SK-N-SH (cell line): ENCODE data around the gene PKIB. TPM values are rescaled to one million over a fixed set of nuclear protein-coding genes. Genes with fewer than 3 reads are reported as not detected.

Experiments used
- CTCF ChIA-PET: fragments of 300-600, 350-600 bp; formaldehyde crosslinking; extraction: SDS; loops from one replicate; lab custom pipeline; 2021; lab: Yijun Ruan, JAX
- POLR2A ChIA-PET: fragments of 350-600 bp; sonication (Branson Sonifier 250); formaldehyde crosslinking; extraction: SDS; loops from one replicate; lab custom pipeline; 2020; ENCODE audit warnings: antibody characterized with exemption, inconsistent platforms; lab: Yijun Ruan, JAX
- DNase-seq: peaks from one replicate; pipeline ENCODE4 v3.0.0; 2012
- H2AFZ ChIP-seq: fragments of 200-600 bp; sonication (generic); 2 replicates; pipeline ENCODE4 v1.8.1; 2016; ENCODE audit warnings: antibody characterized with exemption, mild to moderate bottlenecking, low read depth
- H3F3A ChIP-seq: fragments of 200-600 bp; sonication (generic); replicated peaks from 2 replicates; pipeline ENCODE3; 2016; ENCODE audit warnings: antibody characterized with exemption, mild to moderate bottlenecking; ENCODE audit not compliant: insufficient read depth
- H3K27ac ChIP-seq, 2 experiments: fragments of 200-500 bp in 1 of 2; fragments of 200-600 bp in 1 of 2; sonication (Bioruptor generic) in 1 of 2; sonication (generic), shearing (Covaris generic) in 1 of 2; 2 replicates each; pipeline versions ENCODE4 v1.5.1 to v1.6.1; 2014 to 2016; ENCODE audit warnings: low read depth in 2 of 2, inconsistent platforms in 1 of 2, low read length in 1 of 2, mild to moderate bottlenecking in 1 of 2, mixed read lengths in 1 of 2
- H3K27me3 ChIP-seq: fragments of 200-600 bp; sonication (generic), shearing (Covaris generic); 2 replicates; pipeline ENCODE4 v1.6.1; 2016; ENCODE audit warnings: mixed run types; ENCODE audit not compliant: insufficient read depth
- H3K36me3 ChIP-seq, 2 experiments: fragments of 200-500 bp in 1 of 2; fragments of 200-600 bp in 1 of 2; sonication (Bioruptor generic) in 1 of 2; sonication (generic) in 1 of 2; replicated peaks in 1 of 2; 2 replicates each; pipeline versions ENCODE3 to v1.5.1; 2014 to 2016; ENCODE audit warnings: low read length in 1 of 2, mild to moderate bottlenecking in 1 of 2; ENCODE audit not compliant: insufficient read depth in 2 of 2, control insufficient read depth in 1 of 2
- H3K4me1 ChIP-seq, 2 experiments: fragments of 200-500 bp in 1 of 2; fragments of 200-600 bp in 1 of 2; sonication (Bioruptor generic) in 1 of 2; sonication (generic), shearing (Covaris generic) in 1 of 2; 2 replicates each; pipeline versions ENCODE4 v1.5.1 to v1.6.1; 2014 to 2016; ENCODE audit warnings: low read depth in 1 of 2, low read length in 1 of 2, mixed run types in 1 of 2; ENCODE audit not compliant: insufficient read depth in 2 of 2, control insufficient read depth in 1 of 2
- H3K4me2 ChIP-seq: fragments of 200-600 bp; sonication (generic), shearing (Covaris generic); 2 replicates; pipeline ENCODE4 v1.6.1; 2017; ENCODE audit warnings: mixed run types
- H3K4me3 ChIP-seq, 2 experiments: fragments of 200-500 bp in 1 of 2; fragments of 200-600 bp in 1 of 2; sonication (Bioruptor generic) in 1 of 2; sonication (generic), shearing (Covaris generic) in 1 of 2; 2 replicates each; pipeline versions ENCODE4 v1.5.1 to v1.8.1; 2014 to 2016; ENCODE audit warnings: low read depth in 2 of 2, inconsistent platforms in 1 of 2, low read length in 1 of 2, mild to moderate bottlenecking in 1 of 2, mixed read lengths in 1 of 2, moderate library complexity in 1 of 2
- H3K79me2 ChIP-seq: fragments of 200-600 bp; sonication (generic); 2 replicates; pipeline ENCODE4 v1.8.1; 2017; ENCODE audit warnings: mild to moderate bottlenecking; ENCODE audit not compliant: insufficient read depth
- H3K9ac ChIP-seq: fragments of 200-600 bp; sonication (generic); 2 replicates; pipeline ENCODE4 v1.6.1; 2017; ENCODE audit warnings: mixed run types
- H3K9me2 ChIP-seq: fragments of 200-600 bp; sonication (generic); 2 replicates; pipeline ENCODE4 v1.6.1; 2017; ENCODE audit warnings: mixed run types
- H3K9me3 ChIP-seq: fragments of 200-600 bp; sonication (generic); 2 replicates; pipeline ENCODE4 v1.6.1; 2017; ENCODE audit warnings: mixed run types, mild to moderate bottlenecking, moderate library complexity
- H4K20me1 ChIP-seq: fragments of 200-600 bp; sonication (generic); 2 replicates; pipeline ENCODE4 v1.6.1; 2017; ENCODE audit warnings: mild to moderate bottlenecking, mixed run types; ENCODE audit not compliant: insufficient read depth
- CHD2 ChIP-seq: fragments of 150-350 bp; IDR thresholded peaks from 2 replicates; pipeline ENCODE4 v1.6.1; 2018; ENCODE audit warnings: low read length; ENCODE audit not compliant: partially characterized antibody
- EP300 ChIP-seq, 2 experiments: IDR thresholded peaks; 2 replicates each; pipeline versions ENCODE4 v1.4.0 to v1.6.1; 2012; ENCODE audit warnings: borderline replicate concordance in 1 of 2, low read depth in 1 of 2, low read length in 1 of 2
- EZH2phosphoT487 ChIP-seq: fragments of 200-600 bp; sonication (generic); IDR thresholded peaks from 2 replicates; pipeline ENCODE4 v1.6.1; 2017; ENCODE audit warnings: low read depth, mixed run types, mild to moderate bottlenecking, antibody characterized with exemption, moderate library complexity, borderline replicate concordance
- FOXJ3 ChIP-seq: sonication (generic); formaldehyde crosslinking; IDR thresholded peaks from 2 replicates; pipeline ENCODE4 v1.5.1; 2020; ENCODE audit warnings: mild to moderate bottlenecking, missing genetic modification reagents
- GATA2 ChIP-seq: sonication (generic); formaldehyde crosslinking; IDR thresholded peaks from 2 replicates; pipeline ENCODE4 v1.5.0; 2020; ENCODE audit warnings: mild to moderate bottlenecking, missing genetic modification reagents
- MXI1 ChIP-seq: IDR thresholded peaks from 2 replicates; pipeline ENCODE4 v1.6.1; 2012; ENCODE audit warnings: mild to moderate bottlenecking, low read depth, low read length, improper control_type of control experiment
- NFIC ChIP-seq: IDR thresholded peaks from 2 replicates; pipeline ENCODE4 v1.4.0; 2012; ENCODE audit warnings: borderline replicate concordance
- NRF1 ChIP-seq: IDR thresholded peaks from 2 replicates; pipeline ENCODE4 v1.6.1; 2012; ENCODE audit warnings: low read depth, mild to moderate bottlenecking, low read length
- POLR2AphosphoS5 ChIP-seq: IDR thresholded peaks from 2 replicates; pipeline ENCODE4 v1.6.1; 2012; ENCODE audit warnings: low read depth, low read length
- RAD21 ChIP-seq: IDR thresholded peaks from 2 replicates; pipeline ENCODE4 v1.6.1; 2012; ENCODE audit warnings: mild to moderate bottlenecking, low read length
- RCOR1 ChIP-seq: fragments of 150-350 bp; IDR thresholded peaks from 2 replicates; pipeline ENCODE4 v1.6.1; 2017; ENCODE audit warnings: antibody characterized with exemption, low read length
- RXRA ChIP-seq: IDR thresholded peaks from 2 replicates; pipeline ENCODE4 v1.4.0; 2012; ENCODE audit warnings: low read depth, mild to moderate bottlenecking, borderline replicate concordance
- TAF1 ChIP-seq: IDR thresholded peaks from 2 replicates; pipeline ENCODE4 v1.6.1; 2012; ENCODE audit warnings: low read depth, mild to moderate bottlenecking, low read length, moderate library complexity, borderline replicate concordance
- TCF12 ChIP-seq: IDR thresholded peaks from 2 replicates; pipeline ENCODE4 v1.4.0; 2012
- TEAD4 ChIP-seq: IDR thresholded peaks from 2 replicates; pipeline ENCODE4 v1.4.0; 2012; ENCODE audit warnings: mild to moderate bottlenecking, borderline replicate concordance; ENCODE audit not compliant: insufficient read depth
- YY1 ChIP-seq: IDR thresholded peaks from 2 replicates; pipeline ENCODE4 v1.4.0; 2012; ENCODE audit warnings: low read depth, mild to moderate bottlenecking
- WGBS: methylation state at CpG from one replicate; pipeline ENCODE4 v1.1.6; 2017; ENCODE audit warnings: low lambda C conversion rate; 5-methylcytosine and 5-hydroxymethylcytosine counted together
- polyA plus RNA-seq, 3 experiments: library from polyadenylated mRNA; depleted of rRNA; stranded (reverse); fragments of >200 nt; gene quantifications; 2 replicates each; pipeline ENCODE4 v1.2.3, GENCODE V29; 2012
- TF ChIP-seq, protein P1 (sequence below): fragments of 150-350 bp; IDR thresholded peaks from 2 replicates; pipeline ENCODE4 v1.6.1; 2016; ENCODE audit warnings: mild to moderate bottlenecking, low read depth, low read length
- TF ChIP-seq, protein P2 (sequence below): IDR thresholded peaks from 2 replicates; pipeline ENCODE4; 2012
- TF ChIP-seq, protein P3 (sequence below): IDR thresholded peaks from 2 replicates; pipeline ENCODE4 v1.4.0; 2012; ENCODE audit warnings: low read depth, borderline replicate concordance

Gene PKIB
- polyA plus RNA-seq, 1 of the 3 experiments (the other 2 are of a cell fraction): 0.30 TPM

DNA sequence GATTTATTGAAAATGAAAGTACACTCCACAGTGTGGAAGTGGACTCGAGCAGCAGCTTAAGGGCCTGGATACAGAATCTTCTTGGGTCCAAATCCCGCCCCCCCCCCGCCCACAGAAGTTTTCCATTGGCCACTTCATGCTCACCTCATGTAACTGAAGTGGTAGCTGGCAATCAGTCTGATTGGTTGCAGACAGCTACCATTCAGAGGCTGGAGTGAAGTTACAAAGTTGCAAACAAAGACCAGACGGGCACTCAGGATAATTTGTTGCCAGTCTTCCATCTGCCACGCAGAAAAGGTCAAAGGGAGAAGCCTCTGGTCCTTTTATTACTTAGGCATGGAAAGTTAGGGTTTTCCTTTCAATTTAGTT lies 143.5 kb downstream of the PKIB start:
- Histone ChIP-seq H3K4me2 (peak overlapping the region; percentile 65), H3K9me2 (no peaks in the 10 kb centered on the region)
- POLR2A ChIA-PET: no interaction called here
- TF ChIP-seq TCF12 (no peak), TAF1 (no peak), RAD21 (no peak), NRF1 (no peak)
- TF ChIP-seq, protein P1, sequence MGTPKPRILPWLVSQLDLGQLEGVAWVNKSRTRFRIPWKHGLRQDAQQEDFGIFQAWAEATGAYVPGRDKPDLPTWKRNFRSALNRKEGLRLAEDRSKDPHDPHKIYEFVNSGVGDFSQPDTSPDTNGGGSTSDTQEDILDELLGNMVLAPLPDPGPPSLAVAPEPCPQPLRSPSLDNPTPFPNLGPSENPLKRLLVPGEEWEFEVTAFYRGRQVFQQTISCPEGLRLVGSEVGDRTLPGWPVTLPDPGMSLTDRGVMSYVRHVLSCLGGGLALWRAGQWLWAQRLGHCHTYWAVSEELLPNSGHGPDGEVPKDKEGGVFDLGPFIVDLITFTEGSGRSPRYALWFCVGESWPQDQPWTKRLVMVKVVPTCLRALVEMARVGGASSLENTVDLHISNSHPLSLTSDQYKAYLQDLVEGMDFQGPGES: no peak
- TF ChIP-seq, protein P2, sequence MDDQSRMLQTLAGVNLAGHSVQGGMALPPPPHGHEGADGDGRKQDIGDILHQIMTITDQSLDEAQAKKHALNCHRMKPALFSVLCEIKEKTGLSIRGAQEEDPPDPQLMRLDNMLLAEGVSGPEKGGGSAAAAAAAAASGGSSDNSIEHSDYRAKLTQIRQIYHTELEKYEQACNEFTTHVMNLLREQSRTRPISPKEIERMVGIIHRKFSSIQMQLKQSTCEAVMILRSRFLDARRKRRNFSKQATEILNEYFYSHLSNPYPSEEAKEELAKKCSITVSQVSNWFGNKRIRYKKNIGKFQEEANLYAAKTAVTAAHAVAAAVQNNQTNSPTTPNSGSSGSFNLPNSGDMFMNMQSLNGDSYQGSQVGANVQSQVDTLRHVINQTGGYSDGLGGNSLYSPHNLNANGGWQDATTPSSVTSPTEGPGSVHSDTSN: 0 out of 2 replicates have a peak, but pooled peaks have one; percentile 9
- TF ChIP-seq, all 33 proteins: peak for 1
- peak overlapping the region; percentile 79; the same call in 1 of the 2 replicates for H2AFZ ChIP-seq
- no peaks in the 10 kb centered on the region for H3F3A ChIP-seq
- no peaks in the 10 kb centered on the region for H4K20me1 ChIP-seq
- no peaks in the 10 kb centered on the region for H3K27me3 ChIP-seq
- no peaks in the 10 kb centered on the region for H3K79me2 ChIP-seq
- no peak overlapping the region for H3K9ac ChIP-seq
- no peaks in the 10 kb centered on the region for H3K36me3 ChIP-seq
- peak overlapping the region; percentile 30 to 52; a peak in 2 of 4 replicates for H3K4me3 ChIP-seq
- CTCF ChIA-PET: interaction anchor here (1.8 kb wide), 1 partner anchor 35 kb away, joined by 4 read pairs; the partner anchor contains the start of gene SMPDL3A
- H3K4me1 ChIP-seq: no peaks in the 10 kb centered on the region
- 7% methylated on average over 5 of the region's 5 CpGs for WGBS
- DNase-seq: no peak
- H3K9me3 ChIP-seq: no peaks in the 10 kb centered on the region; the same call in 1 of the 2 replicates
- no peak overlapping the region for H3K27ac ChIP-seq

DNA sequence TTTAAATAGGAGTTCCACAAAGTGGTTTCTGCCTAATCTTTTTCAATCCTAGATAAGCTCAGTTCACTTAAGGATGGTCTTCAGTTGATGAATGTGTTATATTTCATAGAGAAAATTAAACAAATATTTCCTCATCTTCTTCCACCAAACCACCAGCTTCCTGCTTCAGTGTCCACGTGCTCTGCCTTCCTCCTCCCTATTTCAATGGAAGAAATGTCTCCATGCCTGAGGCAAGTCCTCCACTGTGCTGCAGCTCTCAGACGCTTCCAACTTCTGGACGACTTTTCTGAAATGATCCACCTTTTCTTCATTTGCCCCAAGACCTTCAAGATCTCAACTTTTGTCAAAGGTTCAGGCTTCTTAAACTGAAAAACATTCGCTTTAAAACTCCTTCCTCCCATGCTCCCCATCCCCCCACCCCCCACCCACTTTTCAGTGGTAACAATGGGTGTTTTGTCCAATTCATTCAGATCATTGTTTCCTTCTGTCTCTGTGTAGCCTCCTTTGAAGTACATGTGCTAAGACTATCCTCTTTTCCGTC lies 144.1 kb downstream of the PKIB start:
- DNase-seq: no peak
- 5% methylated on average over 5 of the region's 5 CpGs for WGBS
- POLR2A ChIA-PET: no interaction called here
- Histone ChIP-seq H2AFZ (no peak overlapping the region), H4K20me1 (no peaks in the 10 kb centered on the region), H3K27ac (no peak overlapping the region), H3K9ac (no peak overlapping the region), H3K4me1 (no peaks in the 10 kb centered on the region), H3K4me2 (no peak overlapping the region), H3K36me3 (no peaks in the 10 kb centered on the region), H3K4me3 (0 out of 4 replicates have a peak overlapping the region, but pooled peaks of 1 of the 2 experiments have one; percentile 52), H3K9me2 (no peaks in the 10 kb centered on the region), H3K9me3 (no peaks in the 10 kb centered on the region; the same call in 1 of the 2 replicates), H3K27me3 (no peaks in the 10 kb centered on the region), H3F3A (no peaks in the 10 kb centered on the region), H3K79me2 (no peaks in the 10 kb centered on the region)
- CTCF ChIA-PET: interaction anchor here (1.8 kb wide), 1 partner anchor 35 kb away, joined by 4 read pairs; the partner anchor contains the start of gene SMPDL3A
- no peak for TF ChIP-seq TAF1
- TF ChIP-seq CHD2: no peak
- TF ChIP-seq TEAD4: no peak
- TF ChIP-seq MXI1: no peak
- TF ChIP-seq, protein P3, sequence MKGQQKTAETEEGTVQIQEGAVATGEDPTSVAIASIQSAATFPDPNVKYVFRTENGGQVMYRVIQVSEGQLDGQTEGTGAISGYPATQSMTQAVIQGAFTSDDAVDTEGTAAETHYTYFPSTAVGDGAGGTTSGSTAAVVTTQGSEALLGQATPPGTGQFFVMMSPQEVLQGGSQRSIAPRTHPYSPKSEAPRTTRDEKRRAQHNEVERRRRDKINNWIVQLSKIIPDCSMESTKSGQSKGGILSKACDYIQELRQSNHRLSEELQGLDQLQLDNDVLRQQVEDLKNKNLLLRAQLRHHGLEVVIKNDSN: no peak
- no peak for TF ChIP-seq RXRA
- no peak for TF ChIP-seq NRF1
- no peak for TF ChIP-seq GATA2 (CRISPR knock-in tag)
- TF ChIP-seq RCOR1: no peak
- TF ChIP-seq POLR2AphosphoS5: no peak
- TF ChIP-seq TCF12: no peak
- no peak for TF ChIP-seq EP300 (IDR thresholded peaks at IDR 0.05; ENCODE audit: borderline replicate concordance in 1 of 2, low read depth in 1 of 2, low read length in 1 of 2)
- TF ChIP-seq YY1: no peak
- TF ChIP-seq NFIC: no peak
- TF ChIP-seq FOXJ3 (CRISPR knock-in tag): no peak
- TF ChIP-seq EZH2phosphoT487: no peak
- TF ChIP-seq, protein P2: no peak
- TF ChIP-seq, protein P1: no peak
